HG03097 (cell line): ENCODE measurements around the gene ERCC6L2.

Source experiments
- ATAC-seq: cut with Tn5 transposase; IDR thresholded peaks from one replicate; pipeline ENCODE4 v1.9.1; 2021; ENCODE audit not compliant: unreplicated experiment, low FRiP score

ERCC6L2 gene

GRCh38 chr9:95875305-95876137, at the start of gene ERCC6L2:
ERCC6L2 (plus strand) TSS chr9:95875691; CDS start chr9:95876039, 348 bp downstream.
- ATAC-seq, result peak; percentile 88

DNA sequence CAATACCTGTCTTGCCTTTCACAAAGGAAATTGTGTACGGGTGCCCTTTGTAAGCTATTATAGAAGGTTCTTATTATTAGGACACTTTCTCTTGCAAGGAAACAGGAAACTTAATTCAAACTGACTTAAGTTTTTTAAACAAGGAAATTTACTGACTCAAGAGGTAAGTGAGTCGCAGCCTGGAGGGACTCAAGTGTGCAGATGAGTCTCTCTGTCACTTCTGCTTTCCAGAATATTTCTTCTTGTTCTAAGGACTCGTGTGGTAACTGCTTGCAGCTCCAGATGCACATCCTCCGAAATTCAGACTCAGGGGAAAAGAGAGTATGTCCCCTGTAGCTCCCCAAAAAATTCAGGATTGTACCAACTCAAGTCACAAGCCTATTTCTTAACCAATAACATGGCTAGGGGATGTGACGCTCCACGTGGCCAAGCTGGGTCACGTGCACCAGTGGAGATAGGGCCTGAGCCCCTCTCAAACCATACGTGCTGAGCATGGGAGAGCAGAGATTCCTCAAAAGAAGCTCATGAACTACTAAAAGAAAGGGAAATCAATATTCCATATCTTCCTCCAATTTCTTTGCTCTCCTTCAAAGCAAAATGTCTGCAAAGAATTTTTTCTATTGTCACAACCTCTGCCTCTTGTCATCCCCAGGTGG, 49.2 kb upstream of the ERCC6L2 start:
- ATAC-seq, result no peak

DNA sequence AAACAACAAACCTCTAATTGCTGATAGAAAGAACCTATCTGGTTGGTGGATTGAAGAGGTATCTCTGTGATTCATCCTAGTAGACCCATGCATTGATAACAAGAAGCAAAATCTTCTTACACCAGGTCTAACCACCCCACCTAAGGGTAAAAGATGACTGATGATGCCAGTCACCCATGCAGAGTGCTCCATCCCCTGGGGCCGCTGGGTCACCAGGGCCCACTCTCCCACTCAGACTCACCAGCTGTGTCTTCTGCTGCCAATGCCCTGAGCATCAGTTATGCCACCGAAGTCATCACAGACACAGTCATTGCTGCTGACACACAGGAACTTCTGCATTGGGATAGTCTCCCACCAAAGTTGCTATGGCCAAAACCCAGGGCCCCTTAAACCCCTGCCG, 44.7 kb upstream of the ERCC6L2 start:
- ATAC-seq, result no peak

DNA sequence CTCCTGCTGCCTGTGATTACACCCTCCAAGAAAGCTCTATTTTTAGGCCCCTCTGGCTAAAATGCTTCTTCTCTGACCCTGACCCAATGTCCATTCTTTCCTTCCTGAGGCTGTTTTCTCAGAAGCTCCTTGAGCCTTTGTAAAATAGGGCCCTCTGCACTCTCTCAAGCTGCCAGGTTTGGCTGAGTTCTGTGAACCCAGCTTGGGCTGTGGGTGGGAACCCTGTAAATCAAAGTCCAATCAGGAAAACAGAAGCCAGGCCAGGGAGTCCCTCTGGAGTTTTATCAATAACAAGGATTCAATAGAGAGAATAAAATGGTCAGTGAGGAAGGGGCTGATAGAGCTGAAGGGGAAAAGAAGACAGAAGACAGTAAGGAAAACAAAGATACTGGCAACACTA, 43.7 kb upstream of the ERCC6L2 start:
- no peak for ATAC-seq

DNA sequence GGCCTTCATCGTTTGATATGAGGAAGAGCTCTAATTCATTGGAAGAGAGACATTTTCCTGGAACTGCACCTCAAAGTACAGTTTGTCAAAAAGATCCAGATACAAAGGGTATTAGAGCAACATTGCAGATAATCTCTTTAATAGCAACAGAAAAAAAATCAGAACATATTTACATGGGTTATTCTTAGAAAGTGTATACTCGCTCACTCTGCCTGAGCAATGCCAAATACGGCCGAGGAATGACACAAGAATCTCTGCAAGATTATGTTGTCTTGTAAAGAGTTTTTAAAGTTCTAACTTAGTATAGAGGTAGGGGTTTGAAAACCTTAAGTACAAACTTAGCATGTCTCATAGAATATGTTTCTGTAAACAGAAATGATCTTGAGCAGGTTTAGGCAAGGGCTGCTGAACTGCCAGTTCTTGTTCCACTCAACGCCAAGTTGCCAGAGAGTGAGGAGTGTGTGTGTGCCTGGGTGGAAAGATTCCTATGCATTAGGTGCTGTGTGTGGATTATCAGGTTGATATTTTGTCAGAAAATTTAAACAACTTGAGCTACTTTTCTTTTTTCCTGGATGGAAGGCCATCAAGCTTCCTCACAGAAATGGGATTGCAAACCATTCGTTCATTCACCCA, 41.8 kb upstream of the ERCC6L2 start:
- ATAC-seq, result no peak

GRCh38 chr9:95834281-95834907, 41.1 kb upstream of the ERCC6L2 start:
- ATAC-seq, result no peak

DNA sequence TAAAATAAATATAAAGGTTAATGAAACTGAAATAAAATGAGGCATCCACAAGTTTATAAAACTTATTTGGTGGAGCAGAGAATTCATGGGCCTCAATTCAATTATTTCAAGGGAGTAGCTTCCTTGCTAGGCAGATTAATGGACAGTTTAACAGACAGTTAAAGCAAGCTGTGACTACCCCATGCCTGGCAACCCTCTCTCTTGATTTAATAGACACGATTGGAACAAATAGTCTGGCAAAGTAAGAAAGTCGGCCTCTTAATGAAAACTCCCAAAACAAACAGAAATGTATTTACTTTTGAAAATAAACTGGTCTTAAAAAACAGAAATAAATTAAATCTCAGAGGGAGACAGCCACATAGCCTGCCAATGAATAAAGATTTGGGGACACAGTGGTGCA, 40.1 kb upstream of the ERCC6L2 start:
- ATAC-seq, result no peak

DNA sequence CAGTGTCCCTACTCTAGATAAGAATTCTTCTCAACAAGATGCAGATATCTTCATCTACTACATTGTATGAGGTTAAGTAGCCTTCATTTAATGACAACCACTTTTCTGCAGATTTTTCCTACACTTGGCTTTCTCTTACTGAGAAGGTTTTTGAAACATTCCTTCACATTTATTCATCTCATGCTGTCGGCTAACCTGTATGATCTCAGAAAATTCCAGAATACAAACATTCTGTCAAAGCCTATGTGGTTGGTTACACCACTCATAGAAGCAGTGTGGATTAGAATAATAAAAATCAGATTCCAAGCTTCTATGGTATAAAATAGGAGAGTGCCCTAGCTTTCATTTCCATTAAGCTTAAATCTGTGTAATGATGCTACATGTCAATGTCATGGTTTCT, 39.4 kb upstream of the ERCC6L2 start:
- no peak for ATAC-seq

- ATAC-seq, result no peak
Observed at GRCh38 chr9:95839012-95839411, 36.5 kb upstream of the ERCC6L2 start.

DNA sequence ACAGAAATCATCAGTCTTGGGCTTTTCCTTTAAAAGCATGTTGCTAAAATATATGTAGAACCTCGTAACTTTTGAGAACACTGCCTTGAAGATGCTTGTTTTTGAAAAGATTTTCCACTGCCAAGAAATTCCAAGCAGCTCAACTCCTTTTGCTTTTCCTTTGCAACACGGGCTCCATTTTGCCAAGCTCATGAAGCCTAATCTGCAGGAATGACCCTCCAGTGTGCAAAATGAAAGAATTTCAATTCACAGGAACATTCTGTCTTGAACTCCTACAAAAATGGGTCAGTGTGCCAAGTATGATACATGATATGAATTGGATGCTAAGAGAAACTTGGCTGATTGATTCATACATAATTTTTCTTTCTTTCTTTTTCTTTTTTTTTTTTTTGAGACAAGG, 35.4 kb upstream of the ERCC6L2 start:
- no peak for ATAC-seq

GRCh38 chr9:95841377-95841776, 34.1 kb upstream of the ERCC6L2 start:
- no peak for ATAC-seq

DNA sequence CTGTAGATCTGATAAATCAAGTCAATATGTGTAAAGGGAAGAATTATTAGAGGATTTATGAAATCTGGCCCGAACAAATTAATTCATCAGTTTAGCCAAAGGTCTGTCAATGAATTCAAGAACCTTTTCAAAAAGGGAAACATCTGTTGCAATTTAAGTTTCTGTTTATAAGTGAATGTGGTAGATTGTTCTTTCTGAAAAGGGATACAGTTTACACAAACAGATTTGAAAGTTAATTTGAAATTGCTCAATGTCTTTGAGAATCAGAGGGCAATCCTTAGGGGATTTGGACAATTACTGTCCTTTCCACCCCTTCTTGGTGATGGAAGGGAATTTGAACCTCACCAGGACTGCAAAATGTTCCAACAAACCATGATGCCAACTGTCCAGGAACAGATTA, 29.7 kb upstream of the ERCC6L2 start:
- ATAC-seq, result no peak

GRCh38 chr9:95848764-95849163, 26.7 kb upstream of the ERCC6L2 start:
- no peak for ATAC-seq

- peak; percentile 91 for ATAC-seq
Observed at GRCh38 chr9:95852059-95853032, 23.1 kb upstream of the ERCC6L2 start.

- no peak for ATAC-seq
Observed at GRCh38 chr9:95854386-95855020, 21.0 kb upstream of the ERCC6L2 start.

GRCh38 chr9:95855961-95856360, 19.5 kb upstream of the ERCC6L2 start:
- no peak for ATAC-seq

DNA sequence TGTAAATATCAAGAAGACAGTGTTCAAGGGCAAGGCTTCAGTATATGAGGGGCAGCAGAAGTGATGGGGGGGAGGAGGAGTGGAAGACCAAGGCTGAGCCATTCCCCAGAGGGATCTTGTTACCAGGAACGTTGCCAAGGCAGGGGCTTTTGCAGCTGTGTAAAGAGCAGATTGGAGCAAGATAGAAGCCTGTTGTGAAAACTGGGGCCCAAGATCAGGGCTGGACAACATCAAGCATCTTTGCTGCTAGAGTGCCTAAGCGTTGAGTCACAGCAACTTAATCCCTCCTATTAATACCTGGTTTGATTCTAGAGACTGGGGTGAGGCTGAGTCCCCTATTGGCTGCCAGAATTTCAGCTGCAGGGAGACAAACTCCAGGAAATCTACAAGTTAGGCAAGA, 18.4 kb upstream of the ERCC6L2 start:
- ATAC-seq, result no peak

DNA sequence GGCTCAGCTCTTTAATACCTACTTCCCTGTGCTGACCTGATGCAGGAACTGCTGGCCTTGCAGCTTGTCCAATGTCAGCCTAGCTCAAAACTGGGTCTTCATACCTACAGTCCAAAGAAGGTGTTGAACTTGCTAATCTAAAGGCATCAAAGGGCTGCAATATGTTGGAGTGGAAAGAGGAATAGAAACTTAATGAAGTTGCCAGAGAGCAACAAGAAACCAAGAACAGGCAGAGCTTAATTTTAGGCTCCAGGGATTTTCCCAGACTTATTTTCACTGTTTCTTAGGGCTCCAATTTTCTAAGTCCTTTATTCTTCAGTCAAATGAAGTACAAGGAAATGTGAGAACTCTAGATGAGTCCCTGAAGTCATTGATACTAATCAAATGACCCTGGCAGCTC, 17.6 kb upstream of the ERCC6L2 start:
- no peak for ATAC-seq

- ATAC-seq, result no peak
Observed at GRCh38 chr9:95862343-95862742, 13.1 kb upstream of the ERCC6L2 start.
